NCI-H2196 (cell line): ENCODE measurements around the gene DPP8.
"Not testable (repeated sequence)": the region's sequence is repeated elsewhere in the genome, so short reads cannot be mapped to it uniquely, and the experiment has no call there.

Experiments used
- DNase-seq: peaks from one replicate; lab custom pipeline; 2025; ENCODE audit not compliant: unreplicated experiment; lab: John Stamatoyannopoulos, UW

DPP8 gene

GRCh38 chr15:65516997-65517865 is at the start of gene DPP8:
DPP8 (minus strand) TSS chr15:65517689; CDS start chr15:65512553, 5,136 bp downstream.
- DNase-seq: peak; percentile 81

GRCh38 chr15:65561934-65562333 is 44.4 kb upstream of the DPP8 start:
- no peak for DNase-seq

- no peak for DNase-seq
These were observed 42.5 kb upstream of the DPP8 start for GRCh38 chr15:65559941-65560340.

- DNase-seq: no peak
These were observed 41.7 kb upstream of the DPP8 start for GRCh38 chr15:65558997-65559760.

GRCh38 chr15:65558336-65558735 is 40.8 kb upstream of the DPP8 start:
- DNase-seq: no peak

- DNase-seq: no peak
These were observed 39.1 kb upstream of the DPP8 start for GRCh38 chr15:65556622-65557021.

GRCh38 chr15:65553691-65554090 is 36.2 kb upstream of the DPP8 start:
- DNase-seq: peak; percentile 3

- DNase-seq: not testable (repeated sequence)
These were observed 35.4 kb upstream of the DPP8 start for GRCh38 chr15:65552851-65553250.

- DNase-seq: no peak
These were observed 33.7 kb upstream of the DPP8 start for GRCh38 chr15:65551183-65551582.

- no peak for DNase-seq
These were observed 33.2 kb upstream of the DPP8 start for GRCh38 chr15:65550681-65551098.

- not testable (repeated sequence) for DNase-seq
These were observed 31.8 kb upstream of the DPP8 start for GRCh38 chr15:65549288-65549687.

GRCh38 chr15:65547841-65548240 is 30.4 kb upstream of the DPP8 start:
- no peak for DNase-seq

GRCh38 chr15:65541231-65541820 is 23.8 kb upstream of the DPP8 start:
- no peak for DNase-seq

- DNase-seq: no peak
These were observed 22.8 kb upstream of the DPP8 start for GRCh38 chr15:65540314-65540713.

GRCh38 chr15:65535192-65535591 is 17.7 kb upstream of the DPP8 start:
- DNase-seq: no peak

GRCh38 chr15:65533057-65533756 is 15.7 kb upstream of the DPP8 start:
- DNase-seq: no peak

- no peak for DNase-seq
These were observed 15.2 kb upstream of the DPP8 start for GRCh38 chr15:65532738-65533051.

GRCh38 chr15:65530318-65531111 is 13.0 kb upstream of the DPP8 start, which contains the start of gene HACD3:
HACD3 (plus strand) TSS chr15:65530463; CDS start chr15:65530632, 169 bp downstream.
- DNase-seq: peak; percentile 75

GRCh38 chr15:65529762-65530317 is 12.4 kb upstream of the DPP8 start:
- DNase-seq: no peak

- DNase-seq: no peak
These were observed 11.1 kb upstream of the DPP8 start for GRCh38 chr15:65528461-65529060.
